ENCODE measurements around the gene NRIP2. TPM values are rescaled to one million over a fixed set of nuclear protein-coding genes. Genes with fewer than 3 reads are reported as not detected.

Gene NRIP2
- total RNA-seq, 1 experiment from 2014 or later: 0.15 TPM

GRCh38 chr12:2826721-2827515, 7.9 kb downstream of the NRIP2 start:
- H2BK15ac ChIP-seq (ENCODE audit: low read depth, low read length): no peak overlapping the region
- no peaks in the 10 kb centered on the region for H3K23me2 ChIP-seq (ENCODE audit: insufficient read length, low read depth, low read length, poor library complexity, severe bottlenecking)
- H3K4me2 ChIP-seq (ENCODE audit: insufficient read depth, insufficient read length, low read length): no peak overlapping the region
- H3K14ac ChIP-seq (ENCODE audit: insufficient read depth, low read length): no peak overlapping the region
- H2AK5ac ChIP-seq (ENCODE audit: insufficient read length, low read length): no peak overlapping the region
- no peaks in the 10 kb centered on the region for H3K27me3 ChIP-seq (ENCODE audit: insufficient read depth, low read length)
- H2BK120ac ChIP-seq (ENCODE audit: low read depth, low read length, poor library complexity, severe bottlenecking): no peak overlapping the region
- no peak for DNase-seq
- WGBS (ENCODE audit: extremely low coverage, insufficient read length, low lambda C conversion rate): no CpG with 5 or more reads among the region's 14 CpGs
- H3K9me3 ChIP-seq (ENCODE audit: control insufficient read depth, low read depth, low read length): no peaks in the 10 kb centered on the region
- H3K56ac ChIP-seq (ENCODE audit: insufficient read length, low read depth, low read length): no peak overlapping the region
- no peak overlapping the region for H2BK20ac ChIP-seq (ENCODE audit: low read depth, low read length, poor library complexity, severe bottlenecking)
- no peak overlapping the region for H3K9ac ChIP-seq (ENCODE audit: extremely low read depth, insufficient read length, low read length)
- H3K36me3 Mint-ChIP-seq (ENCODE audit: insufficient read depth in 1 of 3, low read depth in 3 of 3): peaks cover 27 to 81% (median 63%) of the 10 kb centered on the region in 3 experiments
- H2BK5ac ChIP-seq (ENCODE audit: insufficient read length, low read length): no peak overlapping the region
- no peak overlapping the region for H3T11ph ChIP-seq (ENCODE audit: low read length)
- H3K4me1 ChIP-seq (ENCODE audit: insufficient read depth, low read length): peaks cover 3% of the 10 kb centered on the region; the same call in 1 of the 2 replicates
- H4K8ac ChIP-seq (replicated peaks; ENCODE audit: insufficient read length, low read depth, low read length): no peak overlapping the region
- H3K4me1 Mint-ChIP-seq: peaks cover 37% of the 10 kb centered on the region in 2 experiments
- H4K91ac ChIP-seq (ENCODE audit: insufficient read length, low read depth, low read length): no peak overlapping the region
- no peak overlapping the region for H3K23ac ChIP-seq (ENCODE audit: insufficient read length, low read depth, low read length)
- H4K5ac ChIP-seq (ENCODE audit: insufficient read length, low read depth, low read length): no peak overlapping the region
- peak overlapping the region; percentile 56 to 79 (median 73); a peak in 4 of 7 replicates for H3K27ac Mint-ChIP-seq
- no peak for TF ChIP-seq CTCF (conservative IDR thresholded peaks at IDR 0.05)
- H3K79me2 ChIP-seq (ENCODE audit: insufficient read depth, low read length): no peaks in the 10 kb centered on the region
- H2BK12ac ChIP-seq (ENCODE audit: insufficient read length, low read depth, low read length): no peak overlapping the region
- no peak overlapping the region for H3K4ac ChIP-seq (ENCODE audit: low read depth, low read length)
- H3K18ac ChIP-seq (ENCODE audit: insufficient read length, low read depth, low read length): no peak overlapping the region
- no peaks in the 10 kb centered on the region for H4K20me1 ChIP-seq (ENCODE audit: control insufficient read depth, insufficient read depth, insufficient read length)
- no peak overlapping the region for H3K27ac ChIP-seq (ENCODE audit: insufficient read length, low read depth, low read length)
- H3K9me3 Mint-ChIP-seq: no peaks in the 10 kb centered on the region
- no peaks in the 10 kb centered on the region for H3K27me3 Mint-ChIP-seq (ENCODE audit: low read depth)
- no peak overlapping the region for H2AFZ ChIP-seq (ENCODE audit: low read length)
- H3K4me3 Mint-ChIP-seq: no peak overlapping the region
- no peaks in the 10 kb centered on the region for H3K79me1 ChIP-seq (ENCODE audit: insufficient read depth, low read depth, low read length, poor library complexity, severe bottlenecking)

Measured in H9 (cell line).